ENCODE measurements around the gene CTSZ. TPM values are rescaled to one million over a fixed set of nuclear protein-coding genes. Genes with fewer than 3 reads are reported as not detected.

The CTSZ gene
- total RNA-seq, 1 donor from 2014 or later = 116 TPM

GRCh38 chr20:59031564-59032022 lies 24.5 kb upstream of the CTSZ start:
- no peak for DNase-seq (ENCODE audit: low spot score)

GRCh38 chr20:59030911-59031563 lies 24.0 kb upstream of the CTSZ start:
- no peak for DNase-seq (ENCODE audit: low spot score)

- DNase-seq (ENCODE audit: low spot score) = no peak
Observed at GRCh38 chr20:59028812-59029211, 21.8 kb upstream of the CTSZ start.

- DNase-seq (ENCODE audit: low spot score) = no peak
Observed at GRCh38 chr20:59027741-59028320, 20.8 kb upstream of the CTSZ start.

GRCh38 chr20:59026904-59027740 lies 20.1 kb upstream of the CTSZ start:
- DNase-seq (ENCODE audit: low spot score) = no peak

- DNase-seq (ENCODE audit: low spot score) = no peak
Observed at GRCh38 chr20:59025511-59025910, 18.5 kb upstream of the CTSZ start.

GRCh38 chr20:59025086-59025485 lies 18.0 kb upstream of the CTSZ start:
- no peak for DNase-seq (ENCODE audit: low spot score)

- DNase-seq (ENCODE audit: low spot score) = peak; percentile 39
Observed at GRCh38 chr20:59024111-59024530, 17.1 kb upstream of the CTSZ start.

- DNase-seq (ENCODE audit: low spot score) = peak; percentile 33
Observed at GRCh38 chr20:59023616-59024015, 16.6 kb upstream of the CTSZ start.

- DNase-seq (ENCODE audit: low spot score) = peak; percentile 37
Observed at GRCh38 chr20:59022754-59023153, 15.7 kb upstream of the CTSZ start.

GRCh38 chr20:59020938-59021551 lies 14.0 kb upstream of the CTSZ start:
- DNase-seq (ENCODE audit: low spot score) = no peak

GRCh38 chr20:59019217-59019616 lies 12.2 kb upstream of the CTSZ start, which contains the start of gene TUBB1:
TUBB1 (plus strand) TSS chr20:59019429; CDS start chr20:59019523, 94 bp downstream.
- peak; percentile 27 for DNase-seq (ENCODE audit: low spot score)

GRCh38 chr20:59018817-59019216 lies 11.8 kb upstream of the CTSZ start:
- peak; percentile 25 for DNase-seq (ENCODE audit: low spot score)

GRCh38 chr20:59017493-59018231 lies 10.6 kb upstream of the CTSZ start:
- peak; percentile 35 for DNase-seq (ENCODE audit: low spot score)

GRCh38 chr20:59016795-59017492 lies 9.9 kb upstream of the CTSZ start:
- DNase-seq (ENCODE audit: low spot score) = peak; percentile 39

GRCh38 chr20:59015812-59016711 lies 9.0 kb upstream of the CTSZ start:
- peak; percentile 33 for DNase-seq (ENCODE audit: low spot score)

- DNase-seq (ENCODE audit: low spot score) = peak; percentile 34
Observed at GRCh38 chr20:59015411-59015810, 8.4 kb upstream of the CTSZ start.

- DNase-seq (ENCODE audit: low spot score) = peak; percentile 38
Observed at GRCh38 chr20:59014680-59015389, 7.8 kb upstream of the CTSZ start.
